HG02798 (cell line): Measurements from ENCODE around the gene ATP8B3.

Source experiments
- ATAC-seq: cut with Tn5 transposase; IDR thresholded peaks from one replicate; pipeline ENCODE4 v1.9.1; 2021; ENCODE audit warnings: mild to moderate bottlenecking; ENCODE audit not compliant: unreplicated experiment, poor library complexity

The ATP8B3 gene

GRCh38 chr19:1749373-1750342, 62.4 kb downstream of the ATP8B3 start:
- ATAC-seq: no peak

GRCh38 chr19:1748873-1749341, 63.2 kb downstream of the ATP8B3 start:
- no peak for ATAC-seq

DNA sequence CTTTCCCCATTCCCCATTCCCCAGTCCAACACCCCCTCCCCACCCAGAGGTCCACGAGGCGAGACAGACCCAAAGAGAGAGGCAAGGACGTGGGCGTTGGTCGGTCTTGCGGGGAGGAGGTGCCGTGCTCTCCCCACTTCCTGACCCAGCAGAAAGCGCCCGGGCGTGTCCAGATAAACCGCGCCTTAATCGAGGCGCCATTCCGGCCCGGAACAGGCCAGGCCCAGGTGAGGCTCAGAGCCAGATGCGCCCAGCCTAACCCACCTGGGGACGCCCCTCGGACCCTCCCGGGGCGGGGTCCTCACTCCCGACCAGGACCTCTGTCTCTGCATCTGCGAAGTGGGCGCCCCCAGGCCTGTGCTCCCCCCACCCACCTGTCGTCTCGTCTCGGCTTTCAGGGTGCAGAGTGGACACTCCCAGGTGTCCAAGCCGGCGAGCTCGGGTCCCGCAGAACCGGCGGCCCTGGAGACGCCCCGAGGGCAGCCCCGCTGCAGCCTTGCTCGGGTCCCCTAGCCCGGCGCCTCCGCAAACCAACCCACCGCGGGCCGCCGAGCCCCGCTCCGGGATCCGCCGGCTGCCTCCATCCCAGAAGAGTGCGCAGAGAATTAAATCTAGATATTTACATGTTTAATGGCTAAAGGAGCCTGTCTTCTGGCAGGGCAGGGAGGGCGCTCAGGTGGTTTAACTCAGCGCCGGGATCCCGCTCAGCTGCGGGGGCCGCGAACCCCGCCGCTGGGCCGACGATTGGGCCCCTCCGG, 63.8 kb downstream of the ATP8B3 start:
- ATAC-seq: no peak

DNA sequence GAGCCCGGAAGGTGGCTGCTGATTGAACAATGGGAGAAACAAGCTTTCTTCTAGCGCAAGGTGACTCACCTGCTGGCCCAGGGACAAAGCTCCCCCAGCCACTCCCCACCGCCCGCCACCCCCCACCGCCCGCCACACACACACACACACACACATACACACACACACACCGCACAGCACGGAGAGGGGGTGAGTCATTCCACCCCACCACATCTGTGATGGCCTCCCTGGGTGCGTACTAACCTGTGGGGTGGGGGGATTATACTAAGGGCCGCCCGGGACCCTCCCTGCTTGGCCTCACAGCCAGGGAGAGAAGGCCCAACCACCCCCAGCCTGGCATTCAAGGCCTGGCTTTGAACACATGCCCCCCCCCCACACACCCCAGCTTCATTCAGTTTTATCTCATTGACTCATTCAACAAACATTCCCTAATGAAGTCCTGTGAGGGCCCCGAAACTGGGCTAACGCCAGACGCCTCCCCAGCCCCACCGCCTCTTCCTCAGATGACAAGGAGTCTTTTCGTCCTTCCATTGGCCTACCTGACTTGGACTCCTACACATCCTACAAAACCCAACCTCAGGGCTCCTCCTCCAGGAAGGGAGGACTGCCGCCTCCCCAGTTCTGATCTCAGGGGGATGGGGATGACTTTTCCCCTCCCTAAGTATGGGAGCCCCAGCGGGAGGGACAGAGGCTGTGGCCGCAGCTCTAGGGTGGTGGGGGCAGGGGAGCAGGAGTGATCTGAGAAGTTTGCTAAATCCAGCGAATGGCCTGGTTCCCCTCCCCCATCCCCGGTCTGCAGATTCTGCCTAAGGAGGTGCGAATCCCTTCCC, 64.6 kb downstream of the ATP8B3 start:
- ATAC-seq: no peak

- ATAC-seq: no peak
Observed at GRCh38 chr19:1746401-1747284, 65.4 kb downstream of the ATP8B3 start.

- no peak for ATAC-seq
Observed at GRCh38 chr19:1745589-1746031, 66.5 kb downstream of the ATP8B3 start.

DNA sequence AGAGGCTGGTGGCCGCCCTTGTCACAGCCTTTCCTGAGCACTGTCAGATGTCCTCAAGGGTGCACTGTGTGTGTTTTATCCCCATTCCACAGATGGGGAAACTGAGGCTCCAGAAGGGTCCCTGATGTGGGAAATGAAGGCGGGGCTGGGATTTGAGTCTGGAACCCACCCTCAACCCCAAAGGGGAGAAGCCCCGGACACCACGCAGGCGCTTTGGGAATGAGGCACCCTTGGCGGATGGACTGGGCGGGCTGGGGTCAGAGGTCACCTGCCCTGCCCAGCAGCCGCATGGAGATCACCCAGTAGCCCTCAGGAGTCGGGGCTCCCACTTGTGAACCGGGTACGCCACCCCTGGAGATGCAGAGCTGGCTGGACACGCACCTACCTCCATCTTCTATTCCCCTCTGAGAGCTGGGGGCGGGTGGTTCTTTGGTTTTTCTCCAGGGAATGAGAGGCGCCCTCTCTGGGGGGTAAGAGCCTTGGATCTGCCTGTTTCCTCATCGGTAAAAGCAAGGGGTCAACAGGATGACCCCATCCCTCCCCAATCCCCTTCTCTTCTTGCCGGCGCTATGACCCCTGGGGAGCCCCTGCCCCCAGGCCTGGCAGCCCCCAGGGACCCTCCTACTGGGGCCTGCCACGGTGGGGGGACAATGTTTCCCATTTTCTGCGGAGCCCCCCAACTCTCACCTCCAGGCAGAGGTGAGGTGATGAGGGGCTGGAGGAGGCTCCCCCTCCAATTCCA, 67.1 kb downstream of the ATP8B3 start:
- no peak for ATAC-seq

DNA sequence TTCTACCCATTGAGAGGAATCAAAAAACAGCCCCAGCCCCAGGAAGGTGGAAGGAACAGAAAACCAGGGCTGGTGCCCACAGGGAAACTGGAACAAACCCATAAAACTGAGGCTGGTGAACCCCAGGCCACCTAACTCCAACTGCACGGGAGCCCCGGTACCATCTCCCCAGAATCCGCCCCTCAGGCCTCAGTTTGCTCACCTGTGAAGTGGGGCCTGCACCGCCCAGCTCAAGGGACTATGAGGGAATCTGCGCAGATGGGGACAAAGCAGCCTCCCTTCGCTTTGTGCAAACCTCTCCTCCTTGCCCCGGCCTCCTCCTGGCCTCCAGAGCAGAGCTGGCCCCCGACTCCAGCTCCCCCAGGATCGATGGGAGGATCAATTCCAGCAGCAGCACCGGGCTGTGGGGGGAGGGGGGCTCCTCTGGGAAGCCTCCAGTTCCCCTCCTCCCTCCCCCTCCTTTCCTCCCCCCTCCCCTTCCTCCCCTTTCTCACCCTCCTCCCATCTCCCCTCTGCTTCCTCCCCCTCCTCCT, 67.9 kb downstream of the ATP8B3 start:
- no peak for ATAC-seq

DNA sequence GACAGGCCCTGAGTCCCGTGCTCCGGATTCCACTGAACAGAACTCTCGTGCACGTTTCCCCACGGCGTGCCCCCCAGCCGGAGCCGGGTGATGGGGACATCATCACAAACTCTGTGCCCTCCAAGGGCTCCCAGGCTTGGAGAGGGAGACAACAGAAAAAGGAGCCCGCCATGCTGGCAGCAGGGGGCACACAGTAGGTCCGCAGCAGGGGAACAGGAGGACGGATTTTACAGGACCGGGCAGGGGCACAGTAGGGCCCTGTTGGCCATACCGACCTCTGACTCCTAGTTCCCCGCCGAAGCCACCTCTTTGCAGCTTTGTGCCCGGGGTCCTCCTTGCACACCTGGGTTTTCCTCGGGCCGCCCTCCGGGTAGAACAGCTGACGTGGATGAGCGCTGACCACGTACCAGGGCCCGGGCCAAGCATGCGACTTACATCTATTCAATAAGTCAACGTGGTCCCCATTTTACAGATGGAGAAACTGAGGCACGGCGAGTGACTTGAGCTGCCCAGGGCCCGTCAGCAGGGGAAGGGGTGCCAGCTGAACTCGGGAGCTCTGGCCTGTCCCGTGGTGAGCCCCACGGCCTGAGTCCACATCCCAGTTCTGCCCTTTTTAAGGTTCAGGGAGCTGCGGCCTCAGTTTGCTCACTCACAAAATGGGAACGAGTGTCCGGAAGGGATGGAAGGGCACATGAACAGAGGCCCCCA, 68.9 kb downstream of the ATP8B3 start:
- ATAC-seq: no peak

DNA sequence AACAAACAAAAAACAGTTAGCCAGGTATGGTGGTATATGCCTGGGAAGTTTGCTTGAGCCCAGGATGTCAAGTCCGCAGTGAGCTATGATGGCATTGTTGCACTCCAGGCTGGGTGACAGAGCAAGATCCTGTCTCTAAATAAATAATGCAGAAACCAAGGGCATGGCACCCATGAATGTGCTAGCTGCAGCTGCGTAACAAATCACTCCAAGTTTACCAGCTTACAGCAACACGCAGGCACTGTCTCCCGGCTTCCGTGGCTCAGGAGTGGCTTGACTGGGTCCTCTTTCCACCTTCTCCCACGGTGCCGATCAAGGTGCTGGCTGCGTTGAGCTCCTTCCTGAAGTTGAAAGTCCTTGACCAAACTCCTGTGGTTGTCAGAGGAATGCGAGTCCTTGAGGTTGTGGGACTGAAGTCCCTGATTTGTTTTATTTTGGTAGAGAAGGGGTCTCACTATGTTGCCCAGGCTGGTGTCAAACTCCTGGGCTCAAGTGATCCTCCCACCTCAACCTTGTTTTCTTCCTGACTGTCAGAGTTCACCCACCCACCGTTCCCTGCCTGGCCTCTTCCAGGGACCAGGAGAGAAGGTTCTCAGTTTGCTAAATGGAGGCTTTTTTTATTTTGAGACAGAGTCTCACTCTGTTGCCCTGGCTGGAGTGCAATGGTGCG, 72.0 kb downstream of the ATP8B3 start:
- ATAC-seq: no peak

- ATAC-seq: no peak
Observed at GRCh38 chr19:1736927-1737326, 75.1 kb downstream of the ATP8B3 start.

- no peak for ATAC-seq
Observed at GRCh38 chr19:1736280-1736679, 75.8 kb downstream of the ATP8B3 start.

DNA sequence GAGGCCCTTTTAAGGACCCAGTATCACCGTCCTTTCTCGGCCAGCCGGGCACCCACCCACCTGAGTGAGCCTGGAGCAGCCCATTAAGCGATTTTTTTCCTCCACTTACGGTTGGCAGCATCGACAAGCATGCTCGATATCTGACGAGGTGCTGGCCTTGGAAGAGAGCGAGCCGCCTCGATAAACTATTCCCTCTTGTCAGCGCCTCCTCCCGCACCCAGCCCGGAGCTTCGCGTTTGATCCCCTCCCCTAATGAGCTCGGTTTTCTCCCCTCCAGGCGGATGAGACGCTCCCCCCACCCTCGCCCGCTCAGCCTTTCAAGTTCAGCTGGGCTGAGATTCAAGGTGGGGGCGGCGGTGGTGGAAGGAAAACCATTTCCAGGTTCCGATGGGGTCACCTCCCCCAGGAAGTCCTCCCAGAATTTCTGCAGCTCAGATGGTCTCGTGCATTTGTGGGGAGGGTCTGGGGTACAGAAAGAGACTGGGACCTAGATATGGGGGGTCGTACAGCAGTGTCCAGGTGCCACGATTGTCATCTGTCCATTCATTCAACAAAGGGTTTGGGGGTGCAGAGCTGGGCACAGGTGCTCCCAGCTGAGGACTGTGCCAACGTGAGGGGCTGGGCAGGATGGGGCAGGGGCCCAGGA, 77.6 kb downstream of the ATP8B3 start:
- ATAC-seq: no peak
